ENCODE measurements around the gene MIOX. TPM values are rescaled to one million over a fixed set of nuclear protein-coding genes. Genes with fewer than 3 reads are reported as not detected.

Gene MIOX
- total and polyA plus RNA-seq, 2 donors (not counting 3 experiments of a cell fraction or from before 2014, with no cell fraction given), result not detected

- no peaks in the 10 kb centered on the region for H4K20me1 ChIP-seq (replicated peaks; ENCODE audit: control insufficient read depth, extremely low read depth, insufficient read depth, low read length)
- H3K4me2 ChIP-seq (ENCODE audit: insufficient read depth, low read length), result no peak overlapping the region
- no peaks in the 10 kb centered on the region for H3K9me1 ChIP-seq (replicated peaks; ENCODE audit: control insufficient read depth, extremely low read depth, insufficient read depth, low read length)
- DNase-seq (ENCODE audit: low read depth, low spot score) (no peak), FAIRE-seq (no peak)
- TF ChIP-seq POLR2A (IDR thresholded peaks at IDR 0.05; ENCODE audit: low read depth, low read length) (no peak), MYC (IDR thresholded peaks at IDR 0.05; ENCODE audit: low read depth, low read length) (no peak), CTCF (IDR thresholded peaks at IDR 0.05; ENCODE audit: extremely low read depth in 1 of 2, insufficient read depth in 1 of 2, low read depth in 1 of 2, low read length in 2 of 2) (no peak), FOS (IDR thresholded peaks at IDR 0.05; ENCODE audit: borderline replicate concordance, insufficient read depth, low read length) (no peak), GATA2 (IDR thresholded peaks at IDR 0.05; ENCODE audit: insufficient read depth, insufficient read length, low read depth, low read length) (no peak), MAX (IDR thresholded peaks at IDR 0.05; ENCODE audit: insufficient read depth, insufficient read length) (no peak), EZH2 (IDR thresholded peaks at IDR 0.05; ENCODE audit: borderline replicate concordance, low read depth, low read length, severe bottlenecking) (no peak), JUN (IDR thresholded peaks at IDR 0.05; ENCODE audit: borderline replicate concordance, insufficient read depth, insufficient read length, low read depth) (no peak), POLR2AphosphoS5 (IDR thresholded peaks at IDR 0.05; ENCODE audit: insufficient read depth, low read depth, low read length) (no peak)
- no peak overlapping the region for H3K4me3 ChIP-seq (replicated peaks in 1 of 3; ENCODE audit: insufficient read depth in 1 of 3, low read depth in 1 of 3, low read length in 3 of 3)
- no peaks in the 10 kb centered on the region for H3K9me3 ChIP-seq (replicated peaks; ENCODE audit: control insufficient read depth, insufficient read depth, low read length)
- H3K27ac ChIP-seq (ENCODE audit: insufficient read depth, low read depth, low read length), result no peak overlapping the region
- no peak overlapping the region for H3K9ac ChIP-seq (replicated peaks; ENCODE audit: extremely low read depth, insufficient read depth, low read length)
- peaks cover 9% of the 10 kb centered on the region for H3K4me1 ChIP-seq (ENCODE audit: control insufficient read depth, extremely low read depth, insufficient read depth, low read length)
- H3K79me2 ChIP-seq (ENCODE audit: control insufficient read depth, insufficient read depth, low read length), result peaks cover 13% of the 10 kb centered on the region
- POLR2A ChIA-PET, result no interaction called here
- CTCF ChIA-PET, result interaction anchor here (1.0 kb wide), 1 partner anchor 30 kb away, joined by 3 read pairs; the partner anchor contains the start of gene LMF2
- dilution Hi-C loops (cut with MboI; ENCODE audit: extremely low pct_ligation_motif_present, low sequenced_read_pairs), result no loop called here
- H3K36me3 ChIP-seq (ENCODE audit: control insufficient read depth in 2 of 2, extremely low read depth in 1 of 2, insufficient read depth in 2 of 2, low read length in 2 of 2), result no peaks in the 10 kb centered on the region
- intact Hi-C loops (cut with micrococcal nuclease), result no loop called here
- H3K27me3 ChIP-seq (ENCODE audit: control insufficient read depth in 2 of 2, insufficient read depth in 2 of 2, low read length in 2 of 2), result peaks cover 10 to 22% of the 10 kb centered on the region in 2 experiments
- no TSS peak for BruUV-seq (replicated peaks)
- no peak overlapping the region for H2AFZ ChIP-seq (ENCODE audit: low read depth, low read length)
Measured at GRCh38 chr22:50477923-50478322, 8.7 kb upstream of the MIOX start.
